Muscle layer of duodenum (tissue), 2 donors: Measurements from ENCODE around the gene LRRC23.
A peak's percentile ranks its signal among the peaks of the same experiment; 100 is the strongest.
"Not testable (repeated sequence)": the region's sequence is repeated elsewhere in the genome, so short reads cannot be mapped to it uniquely, and the experiment has no call there.

Experiments used
- H3K27ac ChIP-seq: one replicate; pipeline ENCODE4 v1.7.0; 2013; ENCODE audit warnings: mild to moderate bottlenecking, low read length
- H3K27me3 ChIP-seq: one replicate; pipeline ENCODE4 v1.7.0; 2013; ENCODE audit warnings: low read depth, mild to moderate bottlenecking, control low read depth, low read length
- H3K36me3 ChIP-seq, 2 donors: one replicate each; pipeline ENCODE4 v1.7.0; 2013; ENCODE audit warnings: low read length in 2 of 2, control low read depth in 1 of 2, mild to moderate bottlenecking in 1 of 2; ENCODE audit not compliant: insufficient read depth in 2 of 2, control insufficient read depth in 1 of 2
- H3K4me1 ChIP-seq, 2 donors: one replicate each; pipeline ENCODE4 v1.7.0; 2013; ENCODE audit warnings: low read length in 2 of 2, mild to moderate bottlenecking in 2 of 2, control low read depth in 1 of 2, moderate library complexity in 1 of 2; ENCODE audit not compliant: insufficient read depth in 2 of 2, control insufficient read depth in 1 of 2
- H3K4me3 ChIP-seq, 2 donors: one replicate each; pipeline ENCODE4 v1.7.0; 2013; ENCODE audit warnings: low read length in 2 of 2, low read depth in 1 of 2, mild to moderate bottlenecking in 1 of 2
- H3K9me3 ChIP-seq, 2 donors: one replicate each; pipeline ENCODE4 v1.7.0; 2013; ENCODE audit warnings: low read length in 2 of 2, control low read depth in 1 of 2, mild to moderate bottlenecking in 1 of 2; ENCODE audit not compliant: control insufficient read depth in 1 of 2
- donor health status: healthy.

Gene LRRC23

GRCh38 chr12:6904280-6905276 is at the start of gene LRRC23:
Gene LRRC23 (plus strand): TSS chr12:6904822. CDS start chr12:6905634, 812 bp downstream.
- H3K36me3 ChIP-seq = peaks cover 4 to 12% of the 10 kb centered on the region in 2 donors
- peak within 1 kb of the TSS; percentile 92 for H3K27ac ChIP-seq
- peak within 1 kb of the TSS; percentile 67 to 95 for H3K4me3 ChIP-seq
- peaks cover 5 to 9% of the 10 kb centered on the region in 2 donors for H3K4me1 ChIP-seq
- no peaks in the 10 kb centered on the region for H3K9me3 ChIP-seq
- H3K27me3 ChIP-seq = no peaks in the 10 kb centered on the region

DNA sequence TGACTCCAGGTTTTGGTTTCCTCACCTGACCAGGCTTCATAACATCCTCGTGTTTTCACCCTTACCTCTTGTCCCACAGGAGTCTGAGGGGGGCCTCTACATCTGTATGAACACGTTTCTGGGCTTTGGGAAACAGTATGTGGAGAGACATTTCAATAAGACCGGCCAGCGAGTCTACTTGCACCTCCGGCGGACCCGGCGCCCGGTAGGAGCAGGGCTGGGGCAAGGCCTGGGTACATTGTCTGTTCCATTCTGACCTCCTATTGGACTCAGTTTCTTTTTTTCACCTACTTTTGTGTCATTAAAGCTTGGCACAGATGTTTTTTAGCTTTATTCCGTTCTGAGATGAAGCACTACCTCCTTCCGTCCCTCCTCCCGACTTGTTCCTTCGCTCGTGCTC is 49.3 kb upstream of the LRRC23 start:
- Histone ChIP-seq H3K27me3 (no peaks in the 10 kb centered on the region), H3K36me3 (peaks cover 40 to 56% of the 10 kb centered on the region in 2 donors), H3K4me3 (no peak overlapping the region), H3K27ac (no peak overlapping the region), H3K4me1 (peaks cover 14 to 22% of the 10 kb centered on the region in 2 donors), H3K9me3 (no peaks in the 10 kb centered on the region)

- no peak overlapping the region for H3K4me3 ChIP-seq
- H3K36me3 ChIP-seq = peaks cover 73 to 84% of the 10 kb centered on the region in 2 donors
- H3K9me3 ChIP-seq = no peaks in the 10 kb centered on the region
- peaks cover 0 to 4% of the 10 kb centered on the region in 2 donors for H3K4me1 ChIP-seq
- no peaks in the 10 kb centered on the region for H3K27me3 ChIP-seq
- H3K27ac ChIP-seq = no peak overlapping the region
These were observed 45.8 kb upstream of the LRRC23 start for GRCh38 chr12:6858799-6859198.

- Histone ChIP-seq H3K27me3 (no peaks in the 10 kb centered on the region), H3K4me1 (no peaks in the 10 kb centered on the region), H3K4me3 (no peak overlapping the region), H3K27ac (no peak overlapping the region), H3K9me3 (no peaks in the 10 kb centered on the region), H3K36me3 (peaks cover 73 to 96% of the 10 kb centered on the region in 2 donors)
These were observed 44.5 kb upstream of the LRRC23 start for GRCh38 chr12:6860116-6860515.

GRCh38 chr12:6860942-6861341 is 43.7 kb upstream of the LRRC23 start:
- H3K27me3 ChIP-seq = no peaks in the 10 kb centered on the region
- H3K27ac ChIP-seq = no peak overlapping the region
- no peaks in the 10 kb centered on the region for H3K9me3 ChIP-seq
- H3K4me1 ChIP-seq = no peaks in the 10 kb centered on the region
- H3K4me3 ChIP-seq = no peak overlapping the region
- peaks cover 73 to 98% of the 10 kb centered on the region in 2 donors for H3K36me3 ChIP-seq

- peaks cover 69 to 97% of the 10 kb centered on the region in 2 donors for H3K36me3 ChIP-seq
- H3K27me3 ChIP-seq = no peaks in the 10 kb centered on the region
- H3K27ac ChIP-seq = no peak overlapping the region
- no peaks in the 10 kb centered on the region for H3K4me1 ChIP-seq
- no peaks in the 10 kb centered on the region for H3K9me3 ChIP-seq
- no peak overlapping the region for H3K4me3 ChIP-seq
These were observed 43.2 kb upstream of the LRRC23 start for GRCh38 chr12:6861391-6861790.

DNA sequence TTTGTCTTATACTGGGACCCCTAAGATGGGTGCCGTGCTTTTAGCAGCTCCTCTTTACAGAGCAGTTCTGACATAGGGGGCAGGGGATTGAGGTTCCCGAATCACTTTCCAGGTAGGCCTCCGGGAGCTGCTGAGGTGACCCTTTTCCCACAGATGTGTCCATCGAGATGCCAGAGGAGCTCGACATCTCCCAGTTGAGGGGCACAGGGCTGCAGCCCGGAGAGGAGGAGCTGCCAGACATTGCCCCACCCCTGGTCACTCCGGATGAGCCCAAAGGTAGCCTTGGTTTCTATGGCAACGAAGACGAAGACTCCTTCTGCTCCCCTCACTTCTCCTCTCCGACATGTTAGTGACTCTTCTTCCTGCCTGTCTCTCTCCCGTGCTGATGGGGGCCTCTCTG is 41.6 kb upstream of the LRRC23 start:
- Histone ChIP-seq H3K4me3 (no peak overlapping the region), H3K36me3 (peaks cover 53 to 80% of the 10 kb centered on the region in 2 donors), H3K27ac (no peak overlapping the region), H3K27me3 (no peaks in the 10 kb centered on the region), H3K4me1 (peaks cover 0 to 6% of the 10 kb centered on the region in 2 donors), H3K9me3 (no peaks in the 10 kb centered on the region)

DNA sequence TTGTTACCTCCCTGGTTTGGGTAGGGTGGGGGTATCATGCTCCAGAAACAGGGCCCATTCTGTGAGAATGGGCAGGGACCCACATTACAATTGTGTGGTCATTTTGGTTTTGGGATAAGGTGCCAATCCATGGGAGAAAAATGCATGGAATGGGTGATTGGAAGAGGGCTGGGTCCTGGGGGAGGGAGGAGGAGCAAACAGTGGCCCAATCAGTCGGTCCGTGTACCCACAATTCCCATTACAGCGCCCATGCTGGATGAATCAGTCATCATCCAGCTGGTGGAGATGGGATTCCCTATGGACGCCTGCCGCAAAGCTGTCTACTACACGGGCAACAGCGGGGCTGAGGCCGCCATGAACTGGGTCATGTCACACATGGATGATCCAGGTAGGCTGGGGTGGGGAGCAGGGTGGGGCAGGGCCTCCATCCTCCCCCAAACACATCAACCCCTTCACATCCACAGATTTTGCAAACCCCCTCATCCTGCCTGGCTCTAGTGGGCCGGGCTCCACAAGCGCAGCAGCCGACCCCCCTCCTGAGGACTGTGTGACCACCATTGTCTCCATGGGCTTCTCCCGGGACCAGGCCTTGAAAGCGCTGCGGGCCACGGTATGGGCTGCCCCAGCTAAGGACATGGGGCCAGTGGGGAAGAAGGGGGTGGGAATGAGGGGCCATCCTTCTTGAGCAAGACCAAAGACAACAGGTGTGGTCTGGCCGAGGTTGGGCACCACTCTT is 40.9 kb upstream of the LRRC23 start:
- Histone ChIP-seq H3K4me1 (peaks cover 6 to 12% of the 10 kb centered on the region in 2 donors), H3K36me3 (peaks cover 46 to 73% of the 10 kb centered on the region in 2 donors), H3K27ac (no peak overlapping the region), H3K4me3 (no peak overlapping the region), H3K9me3 (no peaks in the 10 kb centered on the region), H3K27me3 (no peaks in the 10 kb centered on the region)

- H3K27ac ChIP-seq, H3K27me3 ChIP-seq, H3K4me3 ChIP-seq, H3K9me3 ChIP-seq: not testable (repeated sequence)
- peaks cover 42 to 59% of the 10 kb centered on the region in 2 donors for H3K36me3 ChIP-seq
- H3K4me1 ChIP-seq = peaks cover 9 to 27% of the 10 kb centered on the region in 2 donors
These were observed 39.3 kb upstream of the LRRC23 start for GRCh38 chr12:6865307-6865706.

DNA sequence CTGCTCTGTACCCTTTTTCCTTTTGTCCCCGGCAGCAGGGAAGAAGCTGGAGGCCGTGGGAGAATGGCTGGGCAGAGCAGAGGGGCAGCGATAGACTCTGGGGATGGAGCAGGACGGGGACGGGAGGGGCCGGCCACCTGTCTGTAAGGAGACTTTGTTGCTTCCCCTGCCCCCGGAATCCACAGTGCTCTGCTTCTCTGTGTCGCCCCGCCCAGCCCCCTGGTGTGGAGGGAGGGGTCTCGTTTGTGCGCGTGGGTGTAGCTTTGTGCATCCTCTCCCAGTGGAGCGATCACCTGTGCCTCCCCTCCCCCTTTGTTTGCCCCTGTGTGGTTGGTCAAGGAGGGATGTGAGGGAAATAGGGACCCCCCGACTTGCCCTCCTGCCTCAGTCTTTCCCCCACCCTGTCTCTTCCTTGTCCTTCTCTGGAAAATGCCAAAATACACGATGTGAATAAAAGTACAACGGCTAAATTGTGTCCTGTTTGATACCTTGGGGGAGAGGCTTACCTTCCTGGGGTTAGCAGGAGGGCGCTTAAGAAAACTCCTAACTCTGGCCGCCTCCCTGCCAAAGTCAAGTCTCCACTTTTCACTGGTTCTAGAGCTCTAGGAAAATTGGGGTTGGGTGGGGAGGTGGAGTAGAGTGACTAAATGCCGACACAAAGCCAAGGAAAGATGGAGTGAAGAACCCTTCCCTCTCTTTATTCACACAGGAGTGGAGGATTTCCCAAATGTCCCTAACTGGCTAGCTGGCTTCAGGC is 38.3 kb upstream of the LRRC23 start:
- peaks cover 38 to 58% of the 10 kb centered on the region in 2 donors for H3K36me3 ChIP-seq
- H3K27ac ChIP-seq = peak overlapping the region; percentile 82
- H3K27me3 ChIP-seq = no peaks in the 10 kb centered on the region
- H3K4me3 ChIP-seq = peak overlapping the region; percentile 55 to 81
- H3K4me1 ChIP-seq = peaks cover 10 to 31% of the 10 kb centered on the region in 2 donors
- no peaks in the 10 kb centered on the region for H3K9me3 ChIP-seq
